ENCODE data around the gene RNU1-1. TPM values are rescaled to one million over a fixed set of nuclear protein-coding genes. Genes with fewer than 3 reads are reported as not detected.
"Not testable (repeated sequence)": the region's sequence is repeated elsewhere in the genome, so short reads cannot be mapped to it uniquely, and the experiment has no call there.

RNU1-1 gene
- total and polyA plus RNA-seq, 4 donors: under 0.01 to 16.7 (median under 0.01) TPM; not detected in 1

DNA sequence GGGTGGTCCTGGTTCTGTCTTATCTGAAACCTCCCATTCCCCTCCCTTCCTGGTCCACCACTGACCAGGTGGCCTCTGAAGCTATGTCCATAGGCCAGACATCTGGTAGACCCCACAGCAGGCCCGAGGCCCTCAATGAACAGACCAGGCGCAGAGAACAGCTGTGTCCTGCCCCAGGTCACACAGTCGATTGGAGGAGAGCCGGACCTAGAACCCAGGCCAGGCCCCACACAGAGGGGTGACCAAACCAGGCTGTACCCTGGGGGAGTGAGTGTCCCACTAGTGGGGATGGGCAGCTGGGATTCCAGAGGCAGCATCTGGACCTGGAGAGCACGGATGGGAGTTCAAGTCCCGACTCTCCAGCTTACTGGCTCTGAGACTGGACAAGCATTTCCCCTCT lies 29.2 kb downstream of the RNU1-1 start:
- H3K9me3 ChIP-seq (ENCODE audit: control insufficient read depth in 4 of 4, low read length in 3 of 4): no peaks in the 10 kb centered on the region
- H3K4me3 ChIP-seq (ENCODE audit: low read depth in 1 of 3, low read length in 3 of 3): no peak overlapping the region
- TF ChIP-seq GABPA (IDR thresholded peaks at IDR 0.05 in 1 of 2, conservative IDR thresholded peaks at IDR 0.05 in 1 of 2) (no peak), JUND (IDR thresholded peaks at IDR 0.05) (no peak), RAD21 (IDR thresholded peaks at IDR 0.05) (no peak), RXRA (IDR thresholded peaks at IDR 0.05) (no peak), FOXA2 (IDR thresholded peaks at IDR 0.05) (no peak), YY1 (IDR thresholded peaks at IDR 0.05) (no peak), TAF1 (conservative IDR thresholded peaks at IDR 0.05) (no peak), FOXA1 (IDR thresholded peaks at IDR 0.05) (no peak), SP1 (IDR thresholded peaks at IDR 0.05) (no peak)
- TF ChIP-seq, protein P1, sequence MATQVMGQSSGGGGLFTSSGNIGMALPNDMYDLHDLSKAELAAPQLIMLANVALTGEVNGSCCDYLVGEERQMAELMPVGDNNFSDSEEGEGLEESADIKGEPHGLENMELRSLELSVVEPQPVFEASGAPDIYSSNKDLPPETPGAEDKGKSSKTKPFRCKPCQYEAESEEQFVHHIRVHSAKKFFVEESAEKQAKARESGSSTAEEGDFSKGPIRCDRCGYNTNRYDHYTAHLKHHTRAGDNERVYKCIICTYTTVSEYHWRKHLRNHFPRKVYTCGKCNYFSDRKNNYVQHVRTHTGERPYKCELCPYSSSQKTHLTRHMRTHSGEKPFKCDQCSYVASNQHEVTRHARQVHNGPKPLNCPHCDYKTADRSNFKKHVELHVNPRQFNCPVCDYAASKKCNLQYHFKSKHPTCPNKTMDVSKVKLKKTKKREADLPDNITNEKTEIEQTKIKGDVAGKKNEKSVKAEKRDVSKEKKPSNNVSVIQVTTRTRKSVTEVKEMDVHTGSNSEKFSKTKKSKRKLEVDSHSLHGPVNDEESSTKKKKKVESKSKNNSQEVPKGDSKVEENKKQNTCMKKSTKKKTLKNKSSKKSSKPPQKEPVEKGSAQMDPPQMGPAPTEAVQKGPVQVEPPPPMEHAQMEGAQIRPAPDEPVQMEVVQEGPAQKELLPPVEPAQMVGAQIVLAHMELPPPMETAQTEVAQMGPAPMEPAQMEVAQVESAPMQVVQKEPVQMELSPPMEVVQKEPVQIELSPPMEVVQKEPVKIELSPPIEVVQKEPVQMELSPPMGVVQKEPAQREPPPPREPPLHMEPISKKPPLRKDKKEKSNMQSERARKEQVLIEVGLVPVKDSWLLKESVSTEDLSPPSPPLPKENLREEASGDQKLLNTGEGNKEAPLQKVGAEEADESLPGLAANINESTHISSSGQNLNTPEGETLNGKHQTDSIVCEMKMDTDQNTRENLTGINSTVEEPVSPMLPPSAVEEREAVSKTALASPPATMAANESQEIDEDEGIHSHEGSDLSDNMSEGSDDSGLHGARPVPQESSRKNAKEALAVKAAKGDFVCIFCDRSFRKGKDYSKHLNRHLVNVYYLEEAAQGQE (IDR thresholded peaks at IDR 0.05): no peak
- TF ChIP-seq, protein P2, sequence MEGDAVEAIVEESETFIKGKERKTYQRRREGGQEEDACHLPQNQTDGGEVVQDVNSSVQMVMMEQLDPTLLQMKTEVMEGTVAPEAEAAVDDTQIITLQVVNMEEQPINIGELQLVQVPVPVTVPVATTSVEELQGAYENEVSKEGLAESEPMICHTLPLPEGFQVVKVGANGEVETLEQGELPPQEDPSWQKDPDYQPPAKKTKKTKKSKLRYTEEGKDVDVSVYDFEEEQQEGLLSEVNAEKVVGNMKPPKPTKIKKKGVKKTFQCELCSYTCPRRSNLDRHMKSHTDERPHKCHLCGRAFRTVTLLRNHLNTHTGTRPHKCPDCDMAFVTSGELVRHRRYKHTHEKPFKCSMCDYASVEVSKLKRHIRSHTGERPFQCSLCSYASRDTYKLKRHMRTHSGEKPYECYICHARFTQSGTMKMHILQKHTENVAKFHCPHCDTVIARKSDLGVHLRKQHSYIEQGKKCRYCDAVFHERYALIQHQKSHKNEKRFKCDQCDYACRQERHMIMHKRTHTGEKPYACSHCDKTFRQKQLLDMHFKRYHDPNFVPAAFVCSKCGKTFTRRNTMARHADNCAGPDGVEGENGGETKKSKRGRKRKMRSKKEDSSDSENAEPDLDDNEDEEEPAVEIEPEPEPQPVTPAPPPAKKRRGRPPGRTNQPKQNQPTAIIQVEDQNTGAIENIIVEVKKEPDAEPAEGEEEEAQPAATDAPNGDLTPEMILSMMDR (IDR thresholded peaks at IDR 0.05; ENCODE audit: low read depth, low read length, missing input control): no peak
- TF ChIP-seq, protein P3, sequence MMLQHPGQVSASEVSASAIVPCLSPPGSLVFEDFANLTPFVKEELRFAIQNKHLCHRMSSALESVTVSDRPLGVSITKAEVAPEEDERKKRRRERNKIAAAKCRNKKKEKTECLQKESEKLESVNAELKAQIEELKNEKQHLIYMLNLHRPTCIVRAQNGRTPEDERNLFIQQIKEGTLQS (IDR thresholded peaks at IDR 0.05): no peak
- TF ChIP-seq, protein P4, sequence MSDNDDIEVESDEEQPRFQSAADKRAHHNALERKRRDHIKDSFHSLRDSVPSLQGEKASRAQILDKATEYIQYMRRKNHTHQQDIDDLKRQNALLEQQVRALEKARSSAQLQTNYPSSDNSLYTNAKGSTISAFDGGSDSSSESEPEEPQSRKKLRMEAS (IDR thresholded peaks at IDR 0.05): no peak
- TF ChIP-seq, protein P5, sequence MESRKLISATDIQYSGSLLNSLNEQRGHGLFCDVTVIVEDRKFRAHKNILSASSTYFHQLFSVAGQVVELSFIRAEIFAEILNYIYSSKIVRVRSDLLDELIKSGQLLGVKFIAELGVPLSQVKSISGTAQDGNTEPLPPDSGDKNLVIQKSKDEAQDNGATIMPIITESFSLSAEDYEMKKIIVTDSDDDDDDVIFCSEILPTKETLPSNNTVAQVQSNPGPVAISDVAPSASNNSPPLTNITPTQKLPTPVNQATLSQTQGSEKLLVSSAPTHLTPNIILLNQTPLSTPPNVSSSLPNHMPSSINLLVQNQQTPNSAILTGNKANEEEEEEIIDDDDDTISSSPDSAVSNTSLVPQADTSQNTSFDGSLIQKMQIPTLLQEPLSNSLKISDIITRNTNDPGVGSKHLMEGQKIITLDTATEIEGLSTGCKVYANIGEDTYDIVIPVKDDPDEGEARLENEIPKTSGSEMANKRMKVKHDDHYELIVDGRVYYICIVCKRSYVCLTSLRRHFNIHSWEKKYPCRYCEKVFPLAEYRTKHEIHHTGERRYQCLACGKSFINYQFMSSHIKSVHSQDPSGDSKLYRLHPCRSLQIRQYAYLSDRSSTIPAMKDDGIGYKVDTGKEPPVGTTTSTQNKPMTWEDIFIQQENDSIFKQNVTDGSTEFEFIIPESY (IDR thresholded peaks at IDR 0.05): no peak
- WGBS: 93% methylated on average over 6 of the region's 6 CpGs
- peaks cover 0 to 7% (median under 1%) of the 10 kb centered on the region in 4 donors for H3K36me3 ChIP-seq (ENCODE audit: control insufficient read depth in 4 of 4, insufficient read depth in 3 of 4, low read depth in 1 of 4, low read length in 3 of 4)
- no peaks in the 10 kb centered on the region for H3K4me1 ChIP-seq (ENCODE audit: control insufficient read depth in 4 of 4, insufficient read depth in 4 of 4, low read length in 3 of 4)
- H3K9ac ChIP-seq (ENCODE audit: low read depth in 1 of 2, low read length in 2 of 2): no peak overlapping the region
- no peak for DNase-seq (ENCODE audit: low spot score)
- no peaks in the 10 kb centered on the region for H3K27me3 ChIP-seq (ENCODE audit: control insufficient read depth in 4 of 4, insufficient read depth in 4 of 4, low read length in 3 of 4)
- no peak overlapping the region for H3K27ac ChIP-seq (ENCODE audit: low read depth in 1 of 2, low read length in 2 of 2)

DNA sequence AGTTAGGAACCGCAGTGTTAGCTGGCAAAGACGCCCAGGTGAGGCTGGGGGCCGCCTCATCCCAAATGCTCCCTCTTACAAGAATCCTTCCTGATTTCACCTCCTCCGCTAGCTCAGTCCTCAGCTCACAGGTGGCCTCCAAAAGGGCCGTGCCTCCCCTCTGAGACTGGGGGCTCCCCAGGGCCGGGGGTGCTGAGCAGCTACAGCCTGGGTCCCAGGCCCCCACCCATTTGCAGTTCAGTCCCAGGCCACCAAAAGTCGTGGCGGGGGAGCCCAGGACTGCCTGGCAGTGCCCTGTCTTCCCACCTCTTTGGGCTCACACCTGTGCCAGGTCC lies 29.6 kb downstream of the RNU1-1 start:
- DNase-seq (ENCODE audit: low spot score): no peak

DNA sequence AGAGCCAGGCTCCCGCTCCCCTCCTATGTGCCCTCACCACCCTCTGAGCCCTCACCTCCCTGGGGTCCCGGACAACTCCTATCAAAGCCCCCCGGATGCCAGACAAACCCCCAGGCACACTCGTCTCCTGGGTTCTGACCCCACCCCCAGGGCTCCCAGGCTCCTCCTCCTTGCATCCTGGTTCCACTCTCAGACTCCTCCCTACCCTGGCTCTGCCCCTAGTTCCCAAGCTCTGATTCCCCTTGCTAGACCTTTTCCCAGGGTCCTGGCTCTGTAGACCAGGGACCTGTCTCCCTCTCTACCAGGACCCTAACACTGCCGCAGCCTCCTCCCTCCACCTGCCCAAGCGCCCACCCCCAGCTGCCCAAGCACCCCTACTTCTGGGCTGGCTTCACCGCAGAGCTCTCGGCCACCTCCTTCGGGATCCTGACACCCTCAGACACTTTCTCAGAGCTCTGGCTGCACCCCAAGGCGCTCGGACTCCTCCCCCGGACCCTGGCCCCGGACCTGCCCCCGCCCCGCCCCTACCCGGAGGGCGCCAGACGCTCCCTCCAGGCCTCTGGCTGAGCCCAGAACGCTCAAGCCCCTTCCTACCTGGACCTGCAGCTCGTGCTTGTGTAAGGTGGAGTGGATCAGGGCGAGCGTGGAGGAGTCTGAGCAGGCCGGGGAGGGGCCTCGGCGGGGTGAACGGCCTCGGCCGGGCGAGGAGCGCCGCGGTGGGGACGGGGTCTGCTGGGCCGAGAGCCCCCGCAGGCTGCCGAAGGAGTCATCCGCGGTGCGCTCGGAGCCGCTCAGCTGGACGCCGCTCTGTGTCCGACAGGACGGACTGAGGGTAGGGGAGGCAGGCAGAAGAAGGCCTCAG lies 30.2 kb downstream of the RNU1-1 start:
- H3K9me3 ChIP-seq (ENCODE audit: control insufficient read depth in 4 of 4, low read length in 3 of 4); H3K36me3 ChIP-seq (ENCODE audit: control insufficient read depth in 4 of 4, insufficient read depth in 3 of 4, low read depth in 1 of 4, low read length in 3 of 4); H3K27me3 ChIP-seq (ENCODE audit: control insufficient read depth in 4 of 4, insufficient read depth in 4 of 4, low read length in 3 of 4); H3K9ac ChIP-seq (ENCODE audit: low read depth in 1 of 2, low read length in 2 of 2); H3K4me1 ChIP-seq (ENCODE audit: control insufficient read depth in 4 of 4, insufficient read depth in 4 of 4, low read length in 3 of 4); DNase-seq (ENCODE audit: low spot score); H3K4me3 ChIP-seq (ENCODE audit: low read depth in 1 of 3, low read length in 3 of 3); H3K27ac ChIP-seq (ENCODE audit: low read depth in 1 of 2, low read length in 2 of 2): not testable (repeated sequence)
- WGBS: 93% methylated on average over 44 of the region's 45 CpGs

More for the DNA sequence above, 29.6 kb downstream of the RNU1-1 start:
- Histone ChIP-seq H3K4me1 (ENCODE audit: control insufficient read depth in 4 of 4, insufficient read depth in 4 of 4, low read length in 3 of 4) (no peaks in the 10 kb centered on the region), H3K4me3 (ENCODE audit: low read depth in 1 of 3, low read length in 3 of 3) (no peak overlapping the region), H3K9ac (ENCODE audit: low read depth in 1 of 2, low read length in 2 of 2) (no peak overlapping the region), H3K36me3 (ENCODE audit: control insufficient read depth in 4 of 4, insufficient read depth in 3 of 4, low read depth in 1 of 4, low read length in 3 of 4) (peaks cover 0 to 7% (median under 1%) of the 10 kb centered on the region in 4 donors), H3K27ac (ENCODE audit: low read depth in 1 of 2, low read length in 2 of 2) (no peak overlapping the region), H3K9me3 (ENCODE audit: control insufficient read depth in 4 of 4, low read length in 3 of 4) (no peaks in the 10 kb centered on the region), H3K27me3 (ENCODE audit: control insufficient read depth in 4 of 4, insufficient read depth in 4 of 4, low read length in 3 of 4) (no peaks in the 10 kb centered on the region)
- no peak for TF ChIP-seq NR2F2 (IDR thresholded peaks at IDR 0.05)
- 95% methylated on average over 8 of the region's 8 CpGs for WGBS

DNA sequence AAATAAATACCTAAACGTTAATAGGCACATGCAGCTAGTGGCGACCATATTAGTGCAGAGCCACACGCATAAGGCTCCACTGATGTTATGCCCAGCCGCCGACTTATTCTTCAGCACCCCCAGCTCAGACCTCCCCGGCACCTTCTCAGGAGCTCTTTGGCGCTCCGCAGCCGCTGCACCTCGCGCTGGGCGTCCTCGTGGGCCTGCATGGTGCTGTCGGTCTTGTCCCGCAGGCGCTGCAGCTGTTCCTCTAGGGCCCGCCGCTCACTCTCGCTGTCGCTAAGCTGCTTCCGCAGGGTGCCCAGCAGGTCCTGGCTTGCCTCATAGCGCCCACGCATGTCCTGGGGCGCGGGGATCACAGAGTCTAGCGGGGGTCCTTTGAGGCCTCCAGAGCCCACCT lies 30.9 kb downstream of the RNU1-1 start:
- not testable (repeated sequence) for H3K27ac ChIP-seq (ENCODE audit: low read depth in 1 of 2, low read length in 2 of 2); H3K9ac ChIP-seq (ENCODE audit: low read depth in 1 of 2, low read length in 2 of 2); H3K4me3 ChIP-seq (ENCODE audit: low read depth in 1 of 3, low read length in 3 of 3); H3K36me3 ChIP-seq (ENCODE audit: control insufficient read depth in 4 of 4, insufficient read depth in 3 of 4, low read depth in 1 of 4, low read length in 3 of 4); DNase-seq (ENCODE audit: low spot score); H3K4me1 ChIP-seq (ENCODE audit: control insufficient read depth in 4 of 4, insufficient read depth in 4 of 4, low read length in 3 of 4); H3K27me3 ChIP-seq (ENCODE audit: control insufficient read depth in 4 of 4, insufficient read depth in 4 of 4, low read length in 3 of 4); H3K9me3 ChIP-seq (ENCODE audit: control insufficient read depth in 4 of 4, low read length in 3 of 4)
- WGBS: 99% methylated on average over 26 of the region's 26 CpGs

All from liver (tissue), 9 donors.